ENCODE results near the gene RASL11A. TPM values are rescaled to one million over a fixed set of nuclear protein-coding genes. Genes with fewer than 3 reads are reported as not detected.
"Not testable (repeated sequence)": the region's sequence is repeated elsewhere in the genome, so short reads cannot be mapped to it uniquely, and the experiment has no call there.

The RASL11A gene
- total RNA-seq, 1 experiment from 2014 or later: 21.0 TPM

- no peak for DNase-seq
- CTCF ChIA-PET: no interaction called here
These were observed 51.1 kb downstream of the RASL11A start for GRCh38 chr13:27321468-27322431.

GRCh38 chr13:27322443-27322842 is 51.8 kb downstream of the RASL11A start:
- BruUV-seq (replicated peaks); CTCF ChIA-PET; H3K27me3 Mint-ChIP-seq (ENCODE audit: insufficient read depth, unreplicated experiment): not testable (repeated sequence)

More at GRCh38 chr13:27321468-27322431, 51.1 kb downstream of the RASL11A start:
- H3K36me3 Mint-ChIP-seq (ENCODE audit: insufficient read depth, unreplicated experiment): no peaks in the 10 kb centered on the region
- intact Hi-C loops (cut with micrococcal nuclease; ENCODE audit: unreplicated experiment): no loop called here
- no peaks in the 10 kb centered on the region for H3K36me3 ChIP-seq (ENCODE audit: control insufficient read depth, insufficient read depth, low read length)
- H3K4me1 ChIP-seq: no peaks in the 10 kb centered on the region
- H3K9me3 Mint-ChIP-seq (ENCODE audit: unreplicated experiment): no peaks in the 10 kb centered on the region
- H3K27me3 Mint-ChIP-seq (ENCODE audit: insufficient read depth, unreplicated experiment): peaks cover 11% of the 10 kb centered on the region
- H3K4me1 Mint-ChIP-seq (ENCODE audit: low read depth, unreplicated experiment): no peaks in the 10 kb centered on the region
- no peak overlapping the region for H3K27ac Mint-ChIP-seq (ENCODE audit: unreplicated experiment)
- no peak for TF ChIP-seq CTCF (IDR thresholded peaks at IDR 0.05; ENCODE audit: insufficient read depth in 1 of 2, low read depth in 1 of 2, low read length in 1 of 2, severe bottlenecking in 1 of 2, unreplicated experiment in 1 of 2)
- BruUV-seq (replicated peaks): no TSS peak
- H3K4me3 ChIP-seq (ENCODE audit: low read depth, low read length): no peak overlapping the region
- no peak overlapping the region for H3K4me3 Mint-ChIP-seq (ENCODE audit: unreplicated experiment)
- H3K9me3 ChIP-seq: no peaks in the 10 kb centered on the region
- POLR2A ChIA-PET: no interaction called here
- H3K27me3 ChIP-seq (replicated peaks; ENCODE audit: control insufficient read depth, insufficient read depth, low read length): no peaks in the 10 kb centered on the region

More at GRCh38 chr13:27322443-27322842, 51.8 kb downstream of the RASL11A start:
- H3K9me3 ChIP-seq; intact Hi-C loops (cut with micrococcal nuclease; ENCODE audit: unreplicated experiment); H3K9me3 Mint-ChIP-seq (ENCODE audit: unreplicated experiment); DNase-seq; POLR2A ChIA-PET; H3K4me1 ChIP-seq; H3K4me3 ChIP-seq (ENCODE audit: low read depth, low read length); H3K36me3 ChIP-seq (ENCODE audit: control insufficient read depth, insufficient read depth, low read length); H3K27ac Mint-ChIP-seq (ENCODE audit: unreplicated experiment); H3K36me3 Mint-ChIP-seq (ENCODE audit: insufficient read depth, unreplicated experiment); H3K4me3 Mint-ChIP-seq (ENCODE audit: unreplicated experiment); H3K27me3 ChIP-seq (replicated peaks; ENCODE audit: control insufficient read depth, insufficient read depth, low read length); H3K4me1 Mint-ChIP-seq (ENCODE audit: low read depth, unreplicated experiment): not testable (repeated sequence)

Other genes with a start within 250 kb of the RASL11A start
- 36.2 and 36.5 TPM in 2 replicates for gene USP12, start 99.0 kb upstream of the RASL11A start, total RNA-seq (2022)
- 1,158 and 1,201 TPM in 2 replicates for gene RPL21, start 19.3 kb upstream of the RASL11A start, total RNA-seq (2022)
- gene GTF3A, start 153.8 kb downstream of the RASL11A start, total RNA-seq (2022): 132 and 141 TPM in 2 replicates
- gene MTIF3, start 179.7 kb downstream of the RASL11A start, total RNA-seq (2022): 41.8 and 51.5 TPM in 2 replicates